Central memory CD4-positive, alpha-beta T cell (primary cell): Measurements from ENCODE around the gene MTG1.
"Not testable (repeated sequence)": the region's sequence is repeated elsewhere in the genome, so short reads cannot be mapped to it uniquely, and the experiment has no call there.

Experiments
- DNase-seq: peaks from one replicate; pipeline ENCODE4 v3.0.0; 2022

Gene MTG1

DNA sequence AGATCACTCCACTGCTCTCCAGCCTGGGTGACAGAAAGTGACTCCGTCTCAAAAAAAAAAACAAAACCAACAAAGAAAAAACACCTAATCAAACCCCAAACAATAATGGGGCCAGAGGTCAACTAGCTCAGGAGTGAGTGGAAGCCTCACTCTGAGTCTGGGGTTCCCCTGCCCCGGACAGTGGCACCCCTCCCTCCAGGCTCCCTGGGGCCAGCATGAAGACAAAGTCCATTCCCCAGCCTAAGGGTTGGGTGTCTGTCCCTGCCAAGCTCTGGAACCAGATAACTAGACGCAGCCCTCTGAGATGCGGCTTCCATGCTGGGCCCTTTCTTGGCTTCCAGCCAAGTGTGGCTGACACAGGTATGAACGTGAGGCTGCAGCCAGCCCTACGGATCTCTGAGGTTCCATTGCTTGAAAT lies 34.4 kb upstream of the MTG1 start:
- DNase-seq = no peak

DNA sequence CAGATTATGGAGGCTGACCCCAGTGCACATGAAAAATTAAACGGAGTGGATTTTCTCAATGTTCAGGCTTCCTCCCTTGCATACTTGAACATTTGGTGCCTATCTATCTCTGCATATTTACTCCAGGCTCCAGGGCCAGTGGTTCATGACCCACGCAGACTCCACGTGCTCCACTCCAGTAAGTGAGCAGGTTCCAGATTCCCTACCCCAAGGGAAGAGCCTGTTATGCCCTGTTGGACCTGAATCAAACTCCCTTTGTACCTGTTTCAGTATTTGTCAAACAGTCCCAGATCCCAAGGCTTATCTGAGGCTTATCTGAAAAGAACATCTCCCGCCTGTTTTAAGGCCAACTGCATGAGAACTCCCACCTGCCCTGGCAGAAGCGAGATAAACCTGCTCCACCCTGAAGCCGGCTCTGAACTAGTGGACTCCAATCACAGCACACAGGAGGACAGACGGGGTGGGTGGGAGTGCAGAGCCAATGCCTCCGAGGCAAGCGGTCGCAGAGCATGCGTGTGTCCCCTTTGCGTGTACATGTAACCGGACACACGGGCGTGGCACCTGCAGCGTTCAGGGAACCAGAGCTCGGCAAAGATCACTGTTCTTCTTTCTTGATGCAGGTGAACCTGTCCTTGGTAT lies 33.9 kb upstream of the MTG1 start:
- DNase-seq = no peak

DNA sequence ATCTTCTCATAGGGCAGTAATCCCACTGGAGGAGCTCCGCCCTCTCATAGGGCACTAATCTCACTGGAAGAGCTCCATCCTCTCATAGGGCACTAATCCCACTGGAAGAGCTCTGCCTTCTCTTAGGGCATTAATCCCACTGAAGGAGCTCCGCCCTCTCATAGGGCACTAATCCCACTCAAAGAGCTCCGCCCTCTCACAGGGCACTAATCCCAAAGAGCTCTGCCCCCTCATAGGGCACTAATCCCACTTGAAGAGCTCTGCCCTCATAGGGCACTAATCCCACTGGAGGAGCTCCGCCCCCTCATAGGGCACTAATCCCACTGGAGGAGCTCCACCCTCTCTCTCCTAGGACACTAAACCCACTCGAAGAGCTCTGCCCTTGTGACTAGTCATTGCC lies 32.7 kb upstream of the MTG1 start:
- DNase-seq = no peak

DNA sequence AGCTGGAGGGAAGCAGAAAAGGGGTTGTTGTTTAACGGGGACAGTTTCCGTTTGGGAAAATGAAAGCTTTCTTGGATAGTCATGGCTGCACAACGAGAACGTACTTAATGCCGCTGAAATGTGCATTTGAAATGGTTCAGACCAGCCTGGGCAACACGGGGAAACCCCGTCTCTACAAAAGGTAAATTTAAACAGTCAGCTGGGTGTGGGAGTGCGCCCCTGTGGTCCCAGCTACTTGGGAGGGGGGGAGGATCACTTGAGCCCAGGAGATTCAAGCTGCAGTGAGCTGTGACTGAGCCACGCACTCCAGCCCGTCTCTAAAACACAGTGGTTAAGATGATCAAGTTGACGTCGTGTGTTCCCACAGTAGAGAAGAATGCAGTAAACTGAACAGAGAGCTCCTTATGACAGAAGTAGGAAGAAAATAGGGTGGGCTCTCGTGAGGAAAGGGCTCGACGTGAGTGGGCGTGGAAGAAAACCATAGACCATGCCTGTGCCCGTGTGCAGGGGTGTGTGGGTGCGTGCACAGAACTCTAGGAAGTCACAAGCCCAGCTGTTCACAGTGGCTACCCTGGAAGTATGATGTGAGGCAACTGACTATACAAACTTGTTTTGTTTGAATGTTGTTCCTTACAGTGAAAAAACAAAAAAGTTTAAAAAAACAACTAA lies 32.0 kb upstream of the MTG1 start:
- no peak for DNase-seq

DNA sequence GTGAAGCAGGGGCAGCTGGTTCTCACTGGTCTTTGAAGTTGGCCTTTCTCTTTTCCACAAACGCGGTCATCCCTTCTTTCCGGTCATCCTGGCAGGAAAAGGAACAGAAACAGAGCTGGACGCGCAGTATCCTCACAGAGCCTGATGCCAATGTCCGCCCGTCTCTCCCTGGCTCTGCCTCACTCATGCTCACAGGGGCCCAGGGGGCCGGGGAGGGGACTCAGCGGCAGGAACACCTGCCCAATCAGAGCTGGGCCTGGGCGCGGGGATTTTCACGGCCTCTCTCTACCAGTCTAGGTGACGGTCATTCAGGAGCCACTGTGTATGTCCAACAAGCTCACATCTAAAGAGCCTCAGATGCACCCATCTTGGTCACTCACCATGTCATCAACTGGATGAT lies 31.1 kb upstream of the MTG1 start:
- no peak for DNase-seq

DNA sequence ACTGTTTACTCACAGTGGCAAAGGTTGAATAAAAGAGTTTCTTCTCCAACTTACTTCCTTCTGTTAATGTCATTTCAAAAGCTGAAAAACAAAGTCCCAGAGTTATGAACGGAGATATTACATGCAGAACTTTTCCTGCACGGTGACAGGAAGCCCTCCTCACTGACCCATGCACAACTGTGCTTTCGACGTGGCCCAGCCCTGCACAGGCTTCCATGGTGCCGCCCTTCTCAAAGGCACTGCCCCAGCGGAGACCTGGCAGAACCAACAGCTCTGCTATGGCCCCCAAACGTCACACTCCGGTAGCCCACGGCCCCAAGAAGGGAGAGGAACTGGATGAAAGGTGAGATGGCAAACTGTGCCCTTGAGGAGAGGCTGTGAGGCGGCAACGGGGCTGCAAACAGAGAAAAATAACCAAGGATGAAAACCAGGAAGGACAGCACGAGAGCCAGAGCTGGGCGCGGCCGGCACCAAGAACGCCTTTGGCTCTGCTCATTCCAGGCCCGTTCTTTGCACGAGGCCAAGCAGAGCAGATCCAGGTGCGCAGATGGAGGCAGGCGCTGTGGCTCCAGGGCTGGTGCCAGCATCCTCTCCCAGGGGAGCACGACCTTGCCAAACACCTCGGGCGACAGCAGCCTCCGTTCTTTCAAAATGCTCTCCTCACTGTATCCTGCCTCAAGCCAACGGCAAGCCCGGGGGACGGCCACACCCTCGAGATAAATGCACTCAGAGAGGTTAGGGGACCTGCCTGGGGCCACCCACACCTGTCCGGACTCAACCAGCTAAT lies 29.1 kb upstream of the MTG1 start:
- DNase-seq = no peak

DNA sequence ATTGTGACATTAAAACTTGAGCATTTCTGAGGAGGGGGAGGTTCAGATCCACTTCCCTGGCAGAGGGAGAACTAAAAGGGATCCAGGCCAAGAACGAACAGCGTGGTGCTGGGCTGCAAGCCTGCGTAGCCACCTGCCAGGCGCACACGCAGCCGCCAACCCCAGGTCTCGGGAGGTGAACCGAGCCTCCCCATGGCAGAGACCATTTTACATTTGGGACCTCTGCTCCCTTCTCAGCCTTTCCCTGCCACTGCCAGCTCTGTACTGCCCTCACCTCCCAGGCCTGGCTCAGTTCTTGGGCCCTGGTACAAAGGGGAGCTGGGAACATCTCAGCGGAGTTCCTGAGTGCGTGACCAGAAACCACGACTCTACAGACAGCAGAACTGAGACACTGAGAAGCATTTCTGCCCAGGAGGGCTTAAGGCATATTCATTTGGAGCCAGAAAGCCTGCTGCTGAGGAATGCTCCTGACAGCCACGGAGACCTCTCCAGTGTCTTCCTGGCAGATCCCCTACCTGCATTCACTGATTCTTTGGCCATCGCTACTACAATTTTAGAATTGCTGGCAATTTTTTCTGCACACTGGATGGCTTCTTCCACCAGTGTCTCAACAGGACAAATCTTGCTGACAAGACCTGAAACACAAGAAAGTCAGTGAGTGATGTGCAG lies 28.4 kb upstream of the MTG1 start:
- no peak for DNase-seq

DNA sequence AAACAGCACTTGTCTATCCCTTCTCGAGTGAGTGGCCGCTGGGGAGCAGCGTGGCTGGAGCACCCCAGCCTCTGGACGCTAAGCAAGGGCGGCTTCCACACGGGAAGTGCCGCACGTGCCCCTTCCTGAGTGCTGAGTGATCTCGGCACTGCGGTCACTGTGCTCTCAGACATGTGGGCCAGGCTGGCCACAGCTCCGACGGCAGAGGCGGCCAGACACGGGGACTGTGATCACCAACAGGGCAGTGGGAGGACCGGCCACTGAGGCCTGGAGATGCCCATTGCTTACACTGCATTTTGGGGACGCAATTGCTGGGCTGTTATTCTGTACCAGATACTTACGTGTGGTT lies 27.9 kb upstream of the MTG1 start:
- DNase-seq = no peak

DNA sequence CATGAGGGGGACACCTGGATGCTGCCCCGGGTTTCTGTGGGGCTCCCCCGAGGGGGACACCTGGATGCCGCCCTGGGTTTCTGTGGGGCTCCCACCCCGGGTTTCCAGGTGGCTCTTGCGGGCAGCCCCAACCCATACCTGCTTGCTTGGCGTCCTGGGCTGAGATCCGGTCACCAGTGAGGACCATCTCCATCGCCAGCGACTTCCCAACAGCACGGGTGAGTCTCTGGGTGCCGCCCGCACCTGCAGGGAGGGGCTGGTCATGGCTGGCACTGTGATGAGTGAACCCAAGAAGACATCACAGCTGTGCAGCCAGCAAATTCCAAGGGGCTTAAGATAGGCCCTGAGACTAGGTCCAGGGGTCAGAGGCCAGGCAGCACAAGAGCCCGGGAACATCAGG lies 27.2 kb upstream of the MTG1 start:
- DNase-seq = no peak

DNA sequence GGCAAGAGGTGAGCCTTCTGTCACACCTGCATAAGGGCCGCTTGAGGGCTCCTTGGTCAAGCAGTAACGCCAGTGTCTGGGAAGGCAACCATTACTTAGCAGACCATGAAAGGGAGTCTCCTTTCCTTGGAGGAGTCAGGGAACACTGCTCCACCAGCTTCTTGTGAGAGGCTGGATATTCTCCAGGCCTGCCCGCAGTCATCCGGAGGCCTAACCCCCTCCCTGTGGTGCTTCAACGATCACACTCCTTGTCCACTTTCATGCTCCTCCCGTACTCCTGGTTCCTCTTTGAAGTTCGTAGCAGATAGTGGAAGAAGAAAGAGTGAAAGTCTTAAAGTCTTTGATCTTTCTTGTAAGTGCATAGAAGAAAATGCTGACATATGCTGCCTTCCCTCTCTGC lies 26.5 kb upstream of the MTG1 start:
- not testable (repeated sequence) for DNase-seq

DNA sequence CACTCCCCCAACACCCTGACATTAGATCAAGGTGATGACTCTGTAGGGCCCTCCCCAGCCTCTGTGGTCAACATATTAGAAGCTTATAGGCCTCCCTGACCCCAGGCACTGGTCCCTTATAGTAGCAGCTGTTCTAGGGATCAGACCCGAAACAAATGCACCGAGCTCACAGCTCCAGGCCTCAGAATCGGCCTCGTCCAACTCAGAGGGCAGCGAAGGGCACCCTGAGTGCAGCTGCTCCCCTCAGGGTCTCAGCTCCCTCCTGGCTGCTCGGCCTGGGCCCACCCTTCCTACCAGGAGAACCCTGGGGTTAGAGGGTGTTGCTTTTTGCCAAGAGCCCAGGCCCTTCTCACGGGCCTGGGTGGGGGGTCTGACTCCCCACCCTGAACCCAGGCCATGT lies 25.8 kb upstream of the MTG1 start:
- DNase-seq = no peak

DNA sequence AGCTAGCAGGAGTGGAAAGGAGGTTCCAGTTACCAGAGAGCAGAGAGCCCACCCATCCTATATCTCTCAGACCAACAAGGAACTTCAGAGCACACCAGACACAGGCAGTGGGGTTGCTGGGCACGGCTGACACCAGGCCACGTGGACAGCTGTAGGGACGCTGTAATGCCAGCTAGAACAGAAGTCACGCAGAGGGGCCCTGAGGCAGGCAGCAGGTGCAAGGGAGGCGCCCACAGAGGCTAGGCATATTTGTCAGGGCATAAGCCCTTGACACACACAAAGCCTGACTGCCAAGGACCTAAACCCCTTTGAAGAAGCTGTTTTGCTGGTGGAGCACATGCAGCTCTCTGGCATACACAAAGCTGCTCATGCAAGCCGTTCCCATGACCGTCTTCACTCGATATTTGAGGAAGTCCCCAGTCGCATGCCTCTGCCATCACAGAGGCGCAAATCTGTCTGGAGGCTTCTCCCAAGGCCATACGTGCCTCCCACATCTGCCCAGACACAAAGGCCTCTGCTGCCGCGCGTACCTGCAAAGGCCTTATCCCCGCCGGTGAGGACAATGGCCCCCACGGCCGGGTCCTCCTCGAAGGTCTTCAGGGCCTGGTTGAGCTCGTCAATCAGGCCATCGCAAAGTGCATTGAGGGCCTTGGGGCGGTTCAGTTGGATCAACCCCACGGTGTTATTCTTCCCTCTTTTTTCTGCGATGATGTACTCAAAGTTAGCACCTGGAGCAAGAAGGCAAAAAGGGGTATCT lies 23.7 kb upstream of the MTG1 start:
- no peak for DNase-seq

DNA sequence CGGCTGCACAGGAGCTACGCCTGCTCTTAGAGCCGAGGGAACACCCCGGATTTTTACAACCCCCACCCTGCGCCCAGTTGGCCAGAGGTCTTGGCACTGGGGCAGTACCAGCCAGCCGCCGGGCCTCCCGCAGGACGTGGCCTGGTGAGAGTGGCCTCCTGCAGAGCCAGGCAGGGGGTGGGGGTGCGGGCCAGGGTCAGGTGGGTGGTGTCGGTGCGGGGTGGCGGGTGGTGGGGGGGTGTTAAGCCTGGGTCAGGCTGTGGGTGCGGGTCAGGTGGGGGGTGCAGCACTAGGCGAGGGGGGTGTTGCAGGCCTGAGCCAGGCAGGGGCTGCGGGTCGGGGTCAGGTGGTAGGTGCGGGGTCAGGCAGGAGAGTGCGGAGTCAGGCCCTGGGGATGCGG lies 21.4 kb upstream of the MTG1 start:
- DNase-seq = no peak

DNA sequence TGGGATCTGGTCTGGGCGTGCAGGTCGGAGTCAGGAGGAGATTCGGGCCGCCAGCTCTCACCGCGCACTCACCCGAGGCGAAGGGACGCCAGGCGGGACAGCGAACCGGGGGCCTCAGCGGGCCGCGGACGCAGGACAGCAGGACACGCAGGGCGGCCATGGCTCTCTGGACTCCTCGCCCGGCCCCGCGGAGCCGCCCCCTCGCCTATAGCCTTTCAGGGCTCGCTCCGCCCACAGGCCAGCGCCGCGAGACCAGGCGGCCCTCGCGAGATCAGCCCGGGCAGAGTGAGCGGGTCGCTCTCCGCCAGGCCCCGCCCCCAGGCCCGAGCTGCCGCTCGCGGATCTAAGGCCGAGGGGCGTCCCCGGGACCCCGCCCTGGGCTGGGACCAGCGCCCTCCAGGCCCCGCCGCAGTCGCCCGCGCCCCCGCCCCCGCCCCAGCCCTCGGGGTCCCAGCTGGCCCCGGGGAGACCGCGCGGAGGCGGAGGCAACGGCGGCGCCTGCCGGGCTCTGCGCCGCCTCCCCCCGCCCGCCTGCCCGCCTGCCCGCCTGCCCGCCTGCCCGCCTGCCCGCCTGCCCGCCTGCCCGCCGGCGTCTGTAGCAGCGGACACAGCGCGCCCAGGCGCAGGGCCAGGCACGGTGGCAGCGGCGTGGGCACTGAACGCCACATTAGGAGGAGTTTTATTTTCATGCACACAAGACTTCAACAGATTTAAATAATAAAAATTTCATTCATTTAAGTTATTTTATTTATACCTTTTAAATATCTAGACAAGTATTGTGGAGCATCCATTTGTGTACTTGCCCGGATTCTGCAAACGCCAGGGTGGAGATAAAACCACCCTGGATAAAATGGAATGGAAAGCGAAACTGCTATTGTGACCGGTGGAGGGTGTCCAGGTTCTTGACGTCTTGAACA lies 20.5 kb upstream of the MTG1 start, which contains the start of gene ECHS1:
Gene ECHS1 (minus strand): TSS at position 181 of the 917 bp plus-strand sequence. CDS start 21 bp downstream, at position 160.
- peak; percentile 88 for DNase-seq

DNA sequence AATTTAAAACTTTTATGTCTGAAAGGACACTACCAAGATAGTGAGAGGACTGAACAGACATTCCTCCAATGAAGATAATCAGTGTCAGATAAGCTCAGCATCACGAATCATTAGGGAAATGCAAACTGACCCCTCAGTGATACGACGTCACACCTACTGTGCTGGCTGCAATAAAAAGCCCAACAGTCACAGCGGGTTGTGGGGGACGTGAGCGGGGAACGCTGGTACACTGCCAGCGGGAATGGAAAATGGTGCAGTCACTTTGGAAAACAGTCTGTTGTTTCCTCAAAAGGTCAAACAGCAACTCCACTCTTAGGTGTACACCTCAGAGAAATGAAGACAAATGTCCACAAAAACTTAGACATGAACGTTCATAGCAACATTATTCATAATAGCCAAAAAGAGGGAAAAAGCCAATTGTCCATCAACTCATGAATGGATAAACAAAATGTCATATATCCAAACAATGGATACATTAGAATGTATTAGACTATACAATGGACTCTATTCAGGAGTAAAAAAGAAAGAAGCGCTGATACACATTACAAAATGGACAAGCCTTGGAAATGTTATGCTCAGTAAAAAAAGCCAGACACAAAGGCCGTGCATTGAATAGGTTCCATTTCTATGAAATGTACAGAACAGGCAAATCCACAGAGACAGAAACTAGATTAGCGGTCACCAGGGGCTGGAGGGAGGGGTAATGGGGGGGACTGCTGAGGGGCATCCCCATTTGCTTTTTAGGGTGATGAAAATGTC lies 18.4 kb upstream of the MTG1 start:
- no peak for DNase-seq

DNA sequence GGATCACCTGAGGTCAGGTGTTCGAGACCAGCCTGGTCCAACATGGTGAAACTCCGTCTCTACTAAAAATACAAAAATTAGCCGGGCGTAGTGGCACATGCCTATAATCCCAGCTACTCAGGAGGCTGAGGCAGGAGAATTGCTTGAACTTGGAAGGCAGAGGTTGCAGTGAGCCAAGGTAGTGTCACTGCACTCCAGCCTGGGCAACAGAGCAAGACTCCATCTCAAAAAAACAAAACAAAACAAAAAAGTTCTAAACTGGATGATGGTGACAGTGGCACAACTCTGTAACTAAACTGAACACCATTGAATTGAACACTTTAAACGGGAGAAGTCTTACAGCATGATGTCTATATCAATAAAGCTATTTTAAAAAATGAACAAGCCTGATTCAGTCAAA lies 17.8 kb upstream of the MTG1 start:
- DNase-seq = not testable (repeated sequence)

DNA sequence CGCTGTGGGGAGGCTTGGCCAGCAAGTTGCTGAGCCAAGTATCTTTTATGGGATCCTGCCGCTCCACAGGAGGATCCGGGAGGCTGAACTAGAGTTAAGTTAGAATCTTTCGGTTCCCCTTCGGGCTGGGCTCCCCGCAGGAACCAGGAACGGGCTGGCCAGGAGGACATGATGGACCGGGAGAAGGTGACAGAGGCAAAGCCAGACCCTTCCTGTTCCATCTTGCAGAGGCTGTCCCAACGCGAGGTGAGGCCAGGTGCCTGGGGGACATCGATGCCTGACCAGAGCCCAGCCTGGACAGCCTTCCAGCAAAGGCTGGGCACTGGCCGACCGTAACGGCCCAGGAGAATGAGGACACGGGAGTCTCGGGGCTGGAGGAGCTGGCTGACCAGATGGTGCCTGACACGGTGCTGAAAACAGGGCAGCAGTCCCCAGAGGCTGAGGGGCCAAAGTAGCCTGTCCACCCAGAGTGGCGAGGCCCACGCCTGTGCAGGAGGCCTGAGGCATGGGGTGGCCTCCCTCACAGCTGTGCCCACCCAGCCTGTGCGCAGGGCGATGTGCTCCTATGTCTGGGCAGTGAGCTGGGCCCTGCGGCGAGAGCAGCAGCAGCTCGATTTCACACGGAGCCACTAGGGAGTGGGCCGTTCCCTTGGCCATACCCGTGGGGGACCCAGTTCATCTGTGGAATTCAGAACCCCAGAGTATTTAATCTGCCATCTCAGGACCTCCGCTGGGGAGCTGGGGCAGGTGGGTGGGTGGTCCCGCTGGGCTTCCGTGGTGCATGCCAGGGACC lies 16.7 kb upstream of the MTG1 start:
- DNase-seq = no peak

DNA sequence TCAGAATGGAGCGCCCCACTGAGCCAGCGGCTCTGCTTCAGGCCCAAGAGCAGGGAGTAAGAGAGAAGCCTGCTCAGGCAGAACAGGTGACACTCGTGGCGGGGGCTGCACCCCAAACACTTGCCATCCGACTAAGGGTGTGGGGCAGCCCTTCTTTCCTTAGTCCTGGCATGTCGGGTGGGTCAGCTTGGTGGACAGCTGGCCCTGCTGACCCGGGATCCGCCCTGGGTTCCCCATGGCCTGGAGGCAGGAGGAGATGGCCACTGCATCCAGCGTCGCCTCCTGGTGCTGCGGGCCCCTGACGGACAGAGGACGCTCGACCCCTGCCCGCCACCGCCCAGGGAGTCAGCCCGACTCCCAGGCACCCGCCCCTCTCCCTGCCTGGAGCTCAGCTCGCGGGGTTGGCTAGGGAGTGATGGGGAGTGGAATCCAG lies 16.1 kb upstream of the MTG1 start:
- DNase-seq = no peak

DNA sequence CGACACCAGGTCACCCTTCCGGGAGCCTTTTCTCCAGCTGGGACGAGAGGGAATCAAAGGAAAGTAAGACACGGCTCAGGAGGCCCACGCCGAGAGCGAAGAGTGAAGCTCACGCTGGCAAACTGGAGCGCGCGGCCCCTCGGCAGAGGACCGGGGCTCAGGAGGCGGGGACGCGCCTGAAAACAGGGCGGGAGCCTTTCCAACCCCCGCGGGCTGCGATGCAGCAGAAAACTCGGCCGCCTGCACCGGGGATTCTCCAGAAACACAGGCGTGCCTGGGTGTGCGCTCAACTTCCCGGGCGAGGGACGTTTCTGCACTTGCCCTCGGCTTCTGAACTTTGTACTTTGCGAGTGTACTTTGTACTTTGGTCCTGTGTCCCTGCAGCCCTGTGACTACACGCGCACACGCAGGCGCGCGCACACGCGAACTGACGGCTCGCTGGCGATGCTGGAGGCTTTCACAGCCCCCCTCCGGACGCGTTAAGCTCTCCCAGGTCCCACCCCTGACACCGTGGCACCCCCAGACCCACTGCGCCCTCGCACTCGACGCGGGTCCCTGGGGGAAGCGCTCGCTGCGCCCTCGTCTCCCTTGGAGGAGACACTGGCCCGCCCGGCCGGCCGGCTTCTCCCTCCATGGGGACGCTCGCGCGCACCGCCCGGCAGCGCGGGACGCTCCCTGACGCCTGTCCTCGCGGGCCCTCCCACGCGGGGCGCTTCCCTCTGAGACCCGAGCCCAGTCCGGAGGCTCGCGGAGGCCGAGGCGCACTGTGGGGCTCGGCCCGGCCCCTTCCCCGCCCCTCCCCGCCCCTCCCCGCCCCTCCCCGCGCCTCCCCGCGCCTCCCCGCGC lies 15.5 kb upstream of the MTG1 start:
- peak; percentile 42 for DNase-seq
